Natural killer cell (primary cell): ENCODE results near the gene SV2C. TPM values are rescaled to one million over a fixed set of nuclear protein-coding genes. Genes with fewer than 3 reads are reported as not detected.

Experiments used
- ATAC-seq, 3 donors: fragments of 150-1000 bp in 2 of 3; fragments of 200-7000 bp in 1 of 3; cut with Tn5 transposase; 1 replicate in 1 of 3; 2 replicates in 2 of 3; pipeline ENCODE4 v1.10.0; 2021; ENCODE audit warnings: mild to moderate bottlenecking in 2 of 3, moderate library complexity in 2 of 3
- DNase-seq, 2 donors: peaks; one replicate each; pipeline versions ENCODE4 v3.0.0 to v3.0.0-alpha.2; 2013 to 2021; ENCODE audit warnings: mixed read lengths in 1 of 2
- H3K27ac ChIP-seq: one replicate; pipeline ENCODE4 v1.5.1; 2013; ENCODE audit warnings: mild to moderate bottlenecking, low read length
- H3K27me3 ChIP-seq: one replicate; pipeline ENCODE4 v1.6.1; 2013; ENCODE audit warnings: low read length; ENCODE audit not compliant: control insufficient read depth, insufficient read depth
- H3K36me3 ChIP-seq: one replicate; pipeline ENCODE4 v1.6.1; 2013; ENCODE audit warnings: low read length; ENCODE audit not compliant: control insufficient read depth, insufficient read depth
- H3K4me1 ChIP-seq: one replicate; pipeline ENCODE4 v1.6.1; 2013; ENCODE audit warnings: low read length; ENCODE audit not compliant: control insufficient read depth, insufficient read depth
- H3K4me3 ChIP-seq: one replicate; pipeline ENCODE4 v1.5.1; 2013; ENCODE audit warnings: low read length
- H3K9me3 ChIP-seq: one replicate; pipeline ENCODE4 v1.6.1; 2013; ENCODE audit warnings: low read length; ENCODE audit not compliant: control insufficient read depth, insufficient read depth
- H3K27ac Mint-ChIP-seq, 2 donors: one replicate each; pipeline ENCODE4 v1.8.0; 2022; ENCODE audit warnings: mild to moderate bottlenecking in 2 of 2, mixed read lengths in 2 of 2, moderate library complexity in 1 of 2
- H3K27me3 Mint-ChIP-seq, 2 donors: one replicate each; pipeline ENCODE4 v1.8.0; 2022; ENCODE audit warnings: low read depth in 2 of 2, mixed read lengths in 2 of 2
- H3K36me3 Mint-ChIP-seq: one replicate; pipeline ENCODE4 v1.8.0; 2022; ENCODE audit warnings: mixed read lengths
- H3K4me1 Mint-ChIP-seq, 2 donors: one replicate each; pipeline ENCODE4 v1.8.0; 2022; ENCODE audit warnings: mixed read lengths in 2 of 2
- H3K4me3 Mint-ChIP-seq: one replicate; pipeline ENCODE4 v1.8.0; 2022; ENCODE audit warnings: mild to moderate bottlenecking, moderate library complexity, mixed read lengths
- H3K9me3 Mint-ChIP-seq, 2 donors: one replicate each; pipeline ENCODE4 v1.8.0; 2022; ENCODE audit warnings: mixed read lengths in 2 of 2
- WGBS: methylation state at CpG from one replicate; pipeline ENCODE4 v1.1.7; 2013; ENCODE audit warnings: missing lambda C conversion rate; ENCODE audit not compliant: insufficient coverage; 5-methylcytosine and 5-hydroxymethylcytosine counted together
- intact Hi-C: fragments of 100-400 bp; cut with micrococcal nuclease; formaldehyde crosslinking; loops from one replicate; pipeline ENCODE4 v1.14.2; 2022
- total RNA-seq, 4 donors: library from RNA; stranded (reverse); fragments of 120-200 nt in 1 of 4; gene quantifications; one replicate each; pipeline versions ENCODE4 v1.2.3 to v1.2.4, GENCODE V29; 2013 to 2022
- TF ChIP-seq, protein P1 (sequence below): fragments of 200-600 bp; IDR thresholded peaks from one replicate; pipeline ENCODE4 v1.8.0; 2022; ENCODE audit warnings: antibody characterized with exemption

Gene SV2C
- total RNA-seq, 3 donors from 2014 or later (not counting 1 experiment from before 2014, with no cell fraction given): not detected

DNA sequence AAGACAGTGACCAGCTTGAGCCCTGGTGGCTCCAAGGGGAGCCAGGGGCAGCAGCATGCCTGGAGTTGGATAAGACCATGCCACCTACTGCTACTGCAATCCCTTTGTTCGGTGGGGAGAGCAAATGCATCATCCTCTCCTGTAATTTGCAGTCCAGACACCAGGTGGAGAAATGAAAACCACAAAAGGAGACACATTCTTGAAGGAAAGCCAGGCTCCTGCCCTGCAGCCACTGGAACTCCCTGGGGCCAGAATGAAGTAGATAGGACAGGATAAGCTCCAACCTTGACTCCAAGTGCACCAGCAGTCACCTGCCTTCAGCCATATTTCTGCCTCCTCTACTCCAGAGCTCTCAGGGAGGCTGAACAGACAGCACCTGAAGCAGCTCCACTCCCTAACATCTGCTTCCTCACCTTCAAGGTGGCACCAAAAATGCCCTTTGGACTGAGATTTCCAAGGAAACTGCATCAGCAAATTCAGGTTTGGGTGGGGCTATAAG lies 254.8 kb downstream of the SV2C start:
- Histone ChIP-seq H3K27ac (no peak overlapping the region), H3K4me3 (no peak overlapping the region), H3K4me1 (peaks cover 23% of the 10 kb centered on the region), H3K36me3 (no peaks in the 10 kb centered on the region), H3K9me3 (no peaks in the 10 kb centered on the region), H3K27me3 (no peaks in the 10 kb centered on the region)
- TF ChIP-seq, protein P1, sequence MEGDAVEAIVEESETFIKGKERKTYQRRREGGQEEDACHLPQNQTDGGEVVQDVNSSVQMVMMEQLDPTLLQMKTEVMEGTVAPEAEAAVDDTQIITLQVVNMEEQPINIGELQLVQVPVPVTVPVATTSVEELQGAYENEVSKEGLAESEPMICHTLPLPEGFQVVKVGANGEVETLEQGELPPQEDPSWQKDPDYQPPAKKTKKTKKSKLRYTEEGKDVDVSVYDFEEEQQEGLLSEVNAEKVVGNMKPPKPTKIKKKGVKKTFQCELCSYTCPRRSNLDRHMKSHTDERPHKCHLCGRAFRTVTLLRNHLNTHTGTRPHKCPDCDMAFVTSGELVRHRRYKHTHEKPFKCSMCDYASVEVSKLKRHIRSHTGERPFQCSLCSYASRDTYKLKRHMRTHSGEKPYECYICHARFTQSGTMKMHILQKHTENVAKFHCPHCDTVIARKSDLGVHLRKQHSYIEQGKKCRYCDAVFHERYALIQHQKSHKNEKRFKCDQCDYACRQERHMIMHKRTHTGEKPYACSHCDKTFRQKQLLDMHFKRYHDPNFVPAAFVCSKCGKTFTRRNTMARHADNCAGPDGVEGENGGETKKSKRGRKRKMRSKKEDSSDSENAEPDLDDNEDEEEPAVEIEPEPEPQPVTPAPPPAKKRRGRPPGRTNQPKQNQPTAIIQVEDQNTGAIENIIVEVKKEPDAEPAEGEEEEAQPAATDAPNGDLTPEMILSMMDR: peak; percentile 49
- Mint-ChIP-seq H3K9me3 (no peaks in the 10 kb centered on the region), H3K4me1 (peaks cover 28 to 34% of the 10 kb centered on the region in 2 donors), H3K4me3 (no peak overlapping the region), H3K27ac (peak overlapping the region in 1 of 2 donors; percentile 33), H3K27me3 (no peaks in the 10 kb centered on the region), H3K36me3 (no peaks in the 10 kb centered on the region)
- DNase-seq: peak; percentile 21 to 80
- intact Hi-C loops: loop anchor here (1.0 kb wide), 2 partner anchors 206 to 245 kb away; no protein-coding TSS in a partner anchor
- 13% methylated on average over 1 of the region's 1 CpG for WGBS
- peak; percentile 47 to 85 (median 78) for ATAC-seq

DNA sequence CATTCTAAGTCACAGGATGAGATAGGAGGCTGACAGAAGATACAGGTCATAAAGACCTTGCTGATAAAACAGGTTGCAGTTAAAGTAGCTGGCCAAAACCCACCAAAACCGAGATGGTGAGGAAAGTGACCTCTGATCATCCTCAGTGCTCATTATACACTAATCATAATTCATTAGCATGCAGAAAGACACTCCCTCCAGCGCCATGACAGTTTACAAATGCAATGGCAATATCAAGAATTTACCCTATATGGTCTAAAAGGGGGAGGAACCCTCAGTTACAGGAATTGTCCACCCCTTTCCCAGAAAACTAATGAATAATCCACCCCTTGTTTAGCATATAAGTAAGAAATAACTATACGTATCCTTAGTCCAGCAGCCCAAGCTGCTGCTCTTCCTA lies 256.7 kb downstream of the SV2C start:
- ATAC-seq (no peak), DNase-seq (no peak)
- TF ChIP-seq, protein P1: no peak
- H3K4me3 Mint-ChIP-seq: no peak overlapping the region
- H3K9me3 ChIP-seq: no peaks in the 10 kb centered on the region
- intact Hi-C loops: no loop called here
- no peaks in the 10 kb centered on the region for H3K9me3 Mint-ChIP-seq
- no peaks in the 10 kb centered on the region for H3K27me3 Mint-ChIP-seq
- no peak overlapping the region for H3K27ac ChIP-seq
- peaks cover 25 to 30% of the 10 kb centered on the region in 2 donors for H3K4me1 Mint-ChIP-seq
- H3K36me3 Mint-ChIP-seq: no peaks in the 10 kb centered on the region
- no peak overlapping the region for H3K27ac Mint-ChIP-seq
- H3K27me3 ChIP-seq: no peaks in the 10 kb centered on the region
- H3K4me1 ChIP-seq: peaks cover 23% of the 10 kb centered on the region
- no peaks in the 10 kb centered on the region for H3K36me3 ChIP-seq
- no peak overlapping the region for H3K4me3 ChIP-seq
- 76% methylated on average over 2 of the region's 3 CpGs for WGBS

DNA sequence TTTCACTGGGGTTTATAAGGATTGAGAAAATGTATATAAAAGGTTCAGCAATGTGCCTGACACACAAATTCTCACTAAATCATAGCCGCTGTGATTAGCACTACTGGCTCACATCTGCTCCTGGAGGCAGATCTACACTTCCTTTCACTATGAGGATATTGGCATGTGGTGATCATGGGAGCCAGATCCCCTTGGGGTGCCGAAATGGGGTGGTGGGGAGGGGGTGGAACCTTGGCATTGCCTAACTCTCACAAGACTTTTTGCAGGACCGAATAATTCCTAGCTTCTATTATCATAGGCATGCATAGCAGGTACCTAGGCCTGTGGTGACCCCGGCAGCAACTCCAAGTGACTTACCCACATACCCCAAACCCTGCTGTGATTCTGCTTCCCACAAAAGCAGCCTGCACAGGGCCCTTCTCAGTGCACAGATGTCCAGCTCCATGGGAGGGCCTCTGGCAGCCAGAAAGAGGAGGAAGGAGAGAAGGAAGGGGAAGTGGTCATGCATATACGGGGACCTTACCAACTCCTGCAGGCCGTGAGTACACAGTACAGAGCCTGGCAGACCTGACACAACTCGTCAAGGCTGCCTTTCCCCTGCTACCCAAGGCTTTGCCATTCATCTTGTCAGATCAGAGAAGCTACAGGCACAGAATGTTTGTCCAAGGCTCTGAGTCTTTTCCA lies 258.6 kb downstream of the SV2C start:
- Histone ChIP-seq H3K36me3 (no peaks in the 10 kb centered on the region), H3K4me1 (peaks cover 23% of the 10 kb centered on the region), H3K9me3 (no peaks in the 10 kb centered on the region), H3K27ac (no peak overlapping the region), H3K4me3 (no peak overlapping the region), H3K27me3 (no peaks in the 10 kb centered on the region)
- Mint-ChIP-seq H3K4me3 (no peak overlapping the region), H3K27ac (peak overlapping the region in 1 of 2 donors; percentile 57), H3K9me3 (no peaks in the 10 kb centered on the region), H3K4me1 (peaks cover 25 to 30% of the 10 kb centered on the region in 2 donors), H3K27me3 (no peaks in the 10 kb centered on the region), H3K36me3 (no peaks in the 10 kb centered on the region)
- intact Hi-C loops: no loop called here
- ATAC-seq (peak in 2 of 3 donors; percentile 52 to 66), DNase-seq (no peak)
- WGBS: 33% methylated on average over 6 of the region's 7 CpGs
- TF ChIP-seq, protein P1: no peak
